ENCODE measurements around the gene C1orf74. TPM values are rescaled to one million over a fixed set of nuclear protein-coding genes. Genes with fewer than 3 reads are reported as not detected.
A peak's percentile ranks its signal among the peaks of the same experiment; 100 is the strongest.

The C1orf74 gene
- total and polyA plus RNA-seq, 8 donors = 1.8 to 3.4 (median 3.1) TPM

- H3K4me3 ChIP-seq = peak within 1 kb of the TSS; percentile 90
- DNase-seq = peak; percentile 91 to 95 (median 92)
- no peaks in the 10 kb centered on the region for H3K9me3 ChIP-seq
- peaks cover 0 to 1% of the 10 kb centered on the region in 2 donors for H3K27me3 ChIP-seq
- H3K4me1 ChIP-seq = peaks cover 0 to 31% of the 10 kb centered on the region in 2 donors
- peaks cover 0 to 20% of the 10 kb centered on the region in 2 donors for H3K36me3 ChIP-seq
- ATAC-seq = peak; percentile 97
- TF ChIP-seq, protein P1, sequence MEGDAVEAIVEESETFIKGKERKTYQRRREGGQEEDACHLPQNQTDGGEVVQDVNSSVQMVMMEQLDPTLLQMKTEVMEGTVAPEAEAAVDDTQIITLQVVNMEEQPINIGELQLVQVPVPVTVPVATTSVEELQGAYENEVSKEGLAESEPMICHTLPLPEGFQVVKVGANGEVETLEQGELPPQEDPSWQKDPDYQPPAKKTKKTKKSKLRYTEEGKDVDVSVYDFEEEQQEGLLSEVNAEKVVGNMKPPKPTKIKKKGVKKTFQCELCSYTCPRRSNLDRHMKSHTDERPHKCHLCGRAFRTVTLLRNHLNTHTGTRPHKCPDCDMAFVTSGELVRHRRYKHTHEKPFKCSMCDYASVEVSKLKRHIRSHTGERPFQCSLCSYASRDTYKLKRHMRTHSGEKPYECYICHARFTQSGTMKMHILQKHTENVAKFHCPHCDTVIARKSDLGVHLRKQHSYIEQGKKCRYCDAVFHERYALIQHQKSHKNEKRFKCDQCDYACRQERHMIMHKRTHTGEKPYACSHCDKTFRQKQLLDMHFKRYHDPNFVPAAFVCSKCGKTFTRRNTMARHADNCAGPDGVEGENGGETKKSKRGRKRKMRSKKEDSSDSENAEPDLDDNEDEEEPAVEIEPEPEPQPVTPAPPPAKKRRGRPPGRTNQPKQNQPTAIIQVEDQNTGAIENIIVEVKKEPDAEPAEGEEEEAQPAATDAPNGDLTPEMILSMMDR (IDR thresholded peaks at IDR 0.05) = peak; percentile 32 to 69
- peak within 1 kb of the TSS; percentile 61 to 86 for H3K27ac ChIP-seq
- intact Hi-C loops (cut with DNase I) = no loop called here
Measured at GRCh38 chr1:209827384-209828262, 43.3 kb upstream of the C1orf74 start, which contains the start of gene UTP25. UTP25 (plus strand) TSS chr1:209827972; CDS start chr1:209828064, 92 bp downstream.

GRCh38 chr1:209825591-209826434, 41.5 kb upstream of the C1orf74 start:
- Histone ChIP-seq H3K4me1 (peaks cover 0 to 32% of the 10 kb centered on the region in 2 donors), H3K27ac (no peak overlapping the region), H3K9me3 (no peaks in the 10 kb centered on the region), H3K36me3 (peaks cover 0 to 2% of the 10 kb centered on the region in 2 donors), H3K4me3 (no peak overlapping the region), H3K27me3 (peaks cover 0 to 18% of the 10 kb centered on the region in 2 donors)
- ATAC-seq (no peak), DNase-seq (no peak)
- TF ChIP-seq, protein P1 (IDR thresholded peaks at IDR 0.05) = no peak
- intact Hi-C loops (cut with DNase I) = no loop called here

GRCh38 chr1:209823143-209824041, 39.0 kb upstream of the C1orf74 start:
- peaks cover 0 to 37% of the 10 kb centered on the region in 2 donors for H3K27me3 ChIP-seq
- TF ChIP-seq, protein P1 (IDR thresholded peaks at IDR 0.05) = peak; percentile 63 to 77
- H3K9me3 ChIP-seq = no peaks in the 10 kb centered on the region
- H3K36me3 ChIP-seq = no peaks in the 10 kb centered on the region
- no peak overlapping the region for H3K27ac ChIP-seq
- peak in 2 of 4 donors; percentile 26 to 47 for DNase-seq
- H3K4me1 ChIP-seq = peaks cover 0 to 16% of the 10 kb centered on the region in 2 donors
- intact Hi-C loops (cut with DNase I) = no loop called here
- peak; percentile 69 for ATAC-seq
- no peak overlapping the region for H3K4me3 ChIP-seq

DNA sequence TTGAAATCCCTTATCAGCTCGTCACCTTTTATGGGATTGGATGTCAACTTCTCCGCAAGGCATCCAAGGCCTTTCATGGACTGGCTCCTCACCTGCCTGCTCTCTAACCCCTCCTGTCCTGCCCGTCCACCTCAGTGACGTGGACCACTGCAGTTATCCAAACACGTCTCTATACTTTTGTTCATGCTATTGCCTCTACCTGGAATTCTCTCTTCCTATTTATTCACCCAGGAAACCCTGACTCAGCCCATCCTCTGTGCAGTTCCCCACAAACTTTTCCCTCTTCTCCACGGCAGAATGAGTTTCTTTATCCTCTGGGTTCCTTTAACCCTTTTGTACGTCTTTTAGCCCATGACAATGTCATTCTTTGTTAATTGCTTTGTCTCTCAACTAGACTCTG, 38.3 kb upstream of the C1orf74 start:
- intact Hi-C loops (cut with DNase I) = no loop called here
- TF ChIP-seq, protein P1 (IDR thresholded peaks at IDR 0.05) = no peak
- H3K4me1 ChIP-seq = peaks cover 0 to 16% of the 10 kb centered on the region in 2 donors
- H3K27ac ChIP-seq = no peak overlapping the region
- ATAC-seq (no peak), DNase-seq (no peak)
- peaks cover 0 to 37% of the 10 kb centered on the region in 2 donors for H3K27me3 ChIP-seq
- H3K36me3 ChIP-seq = no peaks in the 10 kb centered on the region
- no peaks in the 10 kb centered on the region for H3K9me3 ChIP-seq
- no peak overlapping the region for H3K4me3 ChIP-seq

All from left lung (tissue), 10 donors.